ENCODE results near the gene RBPMS2. TPM values are rescaled to one million over a fixed set of nuclear protein-coding genes. Genes with fewer than 3 reads are reported as not detected.
"Not testable (repeated sequence)": the region's sequence is repeated elsewhere in the genome, so short reads cannot be mapped to it uniquely, and the experiment has no call there.

RBPMS2 gene
- total RNA-seq, 1 experiment from 2014 or later, result 0.16 TPM

DNA sequence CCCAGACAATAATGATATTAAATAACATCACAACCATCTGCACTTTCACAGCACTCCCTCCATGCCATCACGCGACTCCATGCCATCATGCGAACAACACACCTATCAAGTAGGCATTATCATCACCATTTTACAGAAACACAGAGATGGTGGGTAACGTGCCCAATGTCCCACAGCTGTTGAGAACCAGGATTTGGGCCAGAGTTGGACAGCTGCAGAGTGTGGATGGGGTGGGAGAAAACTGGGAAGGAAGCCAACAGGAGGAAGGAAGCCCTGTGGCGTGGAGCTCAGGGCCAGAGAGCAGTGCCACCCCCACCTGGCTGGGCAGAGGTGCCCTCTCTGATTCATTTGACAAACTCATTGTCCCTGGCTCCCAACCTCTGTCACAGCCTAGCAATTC is 29.0 kb downstream of the RBPMS2 start:
- no peaks in the 10 kb centered on the region for H3K36me3 Mint-ChIP-seq (ENCODE audit: insufficient read depth, unreplicated experiment)
- no TSS peak for BruUV-seq (replicated peaks)
- no peaks in the 10 kb centered on the region for H3K9me3 Mint-ChIP-seq (ENCODE audit: unreplicated experiment)
- intact Hi-C loops (cut with micrococcal nuclease), result no loop called here
- H3K4me1 Mint-ChIP-seq (ENCODE audit: insufficient read depth, unreplicated experiment), result peaks cover 8% of the 10 kb centered on the region
- ChIA-PET CTCF (interaction anchor here (0.9 kb wide), 1 partner anchor 15 kb away, joined by 4 read pairs; no protein-coding TSS in a partner anchor), POLR2A (no interaction called here)
- peaks cover 11% of the 10 kb centered on the region for H3K27me3 Mint-ChIP-seq (ENCODE audit: insufficient read depth, unreplicated experiment)
- no peak for DNase-seq (ENCODE audit: unreplicated experiment)
- no peak overlapping the region for H3K4me3 Mint-ChIP-seq (ENCODE audit: unreplicated experiment)
- H3K27ac Mint-ChIP-seq (ENCODE audit: low read depth, unreplicated experiment), result no peak overlapping the region
- TF ChIP-seq, protein P1, sequence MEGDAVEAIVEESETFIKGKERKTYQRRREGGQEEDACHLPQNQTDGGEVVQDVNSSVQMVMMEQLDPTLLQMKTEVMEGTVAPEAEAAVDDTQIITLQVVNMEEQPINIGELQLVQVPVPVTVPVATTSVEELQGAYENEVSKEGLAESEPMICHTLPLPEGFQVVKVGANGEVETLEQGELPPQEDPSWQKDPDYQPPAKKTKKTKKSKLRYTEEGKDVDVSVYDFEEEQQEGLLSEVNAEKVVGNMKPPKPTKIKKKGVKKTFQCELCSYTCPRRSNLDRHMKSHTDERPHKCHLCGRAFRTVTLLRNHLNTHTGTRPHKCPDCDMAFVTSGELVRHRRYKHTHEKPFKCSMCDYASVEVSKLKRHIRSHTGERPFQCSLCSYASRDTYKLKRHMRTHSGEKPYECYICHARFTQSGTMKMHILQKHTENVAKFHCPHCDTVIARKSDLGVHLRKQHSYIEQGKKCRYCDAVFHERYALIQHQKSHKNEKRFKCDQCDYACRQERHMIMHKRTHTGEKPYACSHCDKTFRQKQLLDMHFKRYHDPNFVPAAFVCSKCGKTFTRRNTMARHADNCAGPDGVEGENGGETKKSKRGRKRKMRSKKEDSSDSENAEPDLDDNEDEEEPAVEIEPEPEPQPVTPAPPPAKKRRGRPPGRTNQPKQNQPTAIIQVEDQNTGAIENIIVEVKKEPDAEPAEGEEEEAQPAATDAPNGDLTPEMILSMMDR (IDR thresholded peaks at IDR 0.05; ENCODE audit: unreplicated experiment), result no peak

DNA sequence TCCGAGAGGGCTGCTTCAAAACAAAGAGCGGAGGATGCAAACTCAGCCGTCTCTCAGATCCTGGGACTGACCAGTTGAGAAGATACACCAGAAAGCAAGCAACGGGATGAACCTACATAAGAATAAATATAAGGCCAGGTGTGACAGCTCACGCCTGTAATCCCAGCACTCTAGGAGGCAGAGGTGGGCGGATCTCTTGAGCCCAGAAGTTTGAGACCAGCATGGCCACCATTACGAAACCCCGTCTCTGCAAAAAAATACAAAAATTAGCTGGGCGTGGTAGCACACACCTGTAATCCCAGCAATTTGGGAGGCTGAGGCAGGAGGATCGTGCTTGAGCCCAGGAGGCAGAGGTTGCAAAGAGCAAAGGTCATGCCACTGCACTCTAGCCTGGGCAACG is 31.7 kb downstream of the RBPMS2 start:
- TF ChIP-seq, protein P1 (IDR thresholded peaks at IDR 0.05; ENCODE audit: unreplicated experiment), result no peak
- POLR2A ChIA-PET, result no interaction called here
- no peaks in the 10 kb centered on the region for H3K9me3 Mint-ChIP-seq (ENCODE audit: unreplicated experiment)
- H3K27me3 Mint-ChIP-seq (ENCODE audit: insufficient read depth, unreplicated experiment), result peaks cover 11% of the 10 kb centered on the region
- no TSS peak for BruUV-seq (replicated peaks)
- no peak for DNase-seq (ENCODE audit: unreplicated experiment)
- no peaks in the 10 kb centered on the region for H3K4me1 Mint-ChIP-seq (ENCODE audit: insufficient read depth, unreplicated experiment)
- H3K27ac Mint-ChIP-seq (ENCODE audit: low read depth, unreplicated experiment), result no peak overlapping the region
- no peaks in the 10 kb centered on the region for H3K36me3 Mint-ChIP-seq (ENCODE audit: insufficient read depth, unreplicated experiment)
- CTCF ChIA-PET, result interaction anchor here (0.6 to 2.6 kb wide), 4 partner anchors 11 to 90 kb away, joined by 3 to 6 read pairs (median 4); no protein-coding TSS in a partner anchor
- H3K4me3 Mint-ChIP-seq (ENCODE audit: unreplicated experiment), result no peak overlapping the region
- intact Hi-C loops (cut with micrococcal nuclease), result no loop called here

DNA sequence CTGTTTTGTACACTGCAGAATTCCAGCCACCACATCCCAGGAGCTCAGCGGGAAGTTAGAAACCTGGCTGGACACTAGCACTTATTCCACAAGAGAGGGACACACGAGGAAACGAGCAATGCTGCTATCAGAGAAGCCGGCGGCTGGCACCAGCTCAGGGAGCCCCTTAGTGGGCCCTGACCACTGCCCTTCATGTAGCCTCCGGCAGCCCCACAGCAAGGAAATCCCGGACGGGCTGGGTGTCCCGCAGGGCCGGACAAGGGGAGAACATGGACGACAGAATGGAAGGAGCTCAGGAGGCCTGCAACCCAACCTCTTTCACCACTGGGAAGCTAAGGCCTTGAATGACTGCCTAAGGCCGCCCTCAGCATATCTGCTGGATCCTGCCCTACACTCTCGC is 32.5 kb downstream of the RBPMS2 start:
- POLR2A ChIA-PET, result no interaction called here
- no TSS peak for BruUV-seq (replicated peaks)

DNA sequence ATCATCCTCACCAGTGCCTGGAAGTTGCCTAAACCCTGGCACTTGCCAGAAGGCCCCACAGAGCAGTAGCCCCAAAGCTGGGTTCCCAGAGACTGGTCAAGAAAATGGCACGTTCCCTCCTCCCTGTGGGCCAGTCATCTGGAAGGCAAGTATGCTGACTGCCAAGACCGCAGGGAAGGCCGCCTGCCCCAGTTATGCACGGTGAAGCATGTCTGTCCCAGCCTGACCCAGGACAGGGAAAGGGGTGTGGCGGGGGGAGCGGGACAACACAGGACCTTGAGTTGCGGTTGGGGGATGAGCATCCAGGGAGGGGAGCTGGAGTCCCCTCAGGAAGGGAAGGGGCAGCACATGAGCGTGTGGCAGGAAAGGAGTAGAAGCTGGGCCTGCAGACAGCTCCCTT is 33.0 kb downstream of the RBPMS2 start:
- H3K4me1 Mint-ChIP-seq (ENCODE audit: insufficient read depth, unreplicated experiment), result no peaks in the 10 kb centered on the region
- TF ChIP-seq, protein P1 (IDR thresholded peaks at IDR 0.05; ENCODE audit: unreplicated experiment), result no peak
- POLR2A ChIA-PET, result no interaction called here
- DNase-seq (ENCODE audit: unreplicated experiment), result no peak
- H3K27ac Mint-ChIP-seq (ENCODE audit: low read depth, unreplicated experiment), result no peak overlapping the region
- H3K4me3 Mint-ChIP-seq (ENCODE audit: unreplicated experiment), result no peak overlapping the region
- intact Hi-C loops (cut with micrococcal nuclease), result no loop called here
- CTCF ChIA-PET, result interaction anchor here (0.6 to 2.6 kb wide), 3 partner anchors 11 to 195 kb away, joined by 3 to 6 read pairs (median 3); no protein-coding TSS in a partner anchor
- H3K9me3 Mint-ChIP-seq (ENCODE audit: unreplicated experiment), result no peaks in the 10 kb centered on the region
- H3K27me3 Mint-ChIP-seq (ENCODE audit: insufficient read depth, unreplicated experiment), result peaks cover 6% of the 10 kb centered on the region
- H3K36me3 Mint-ChIP-seq (ENCODE audit: insufficient read depth, unreplicated experiment), result no peaks in the 10 kb centered on the region
- BruUV-seq (replicated peaks), result no TSS peak

More for the DNA sequence above, 32.5 kb downstream of the RBPMS2 start:
- Mint-ChIP-seq H3K27ac (ENCODE audit: low read depth, unreplicated experiment) (no peak overlapping the region), H3K4me1 (ENCODE audit: insufficient read depth, unreplicated experiment) (no peaks in the 10 kb centered on the region), H3K36me3 (ENCODE audit: insufficient read depth, unreplicated experiment) (no peaks in the 10 kb centered on the region), H3K9me3 (ENCODE audit: unreplicated experiment) (no peaks in the 10 kb centered on the region), H3K4me3 (ENCODE audit: unreplicated experiment) (no peak overlapping the region), H3K27me3 (ENCODE audit: insufficient read depth, unreplicated experiment) (peaks cover 11% of the 10 kb centered on the region)
- TF ChIP-seq, protein P1 (IDR thresholded peaks at IDR 0.05; ENCODE audit: unreplicated experiment), result no peak
- intact Hi-C loops (cut with micrococcal nuclease), result no loop called here
- no peak for DNase-seq (ENCODE audit: unreplicated experiment)
- CTCF ChIA-PET, result interaction anchor here (0.6 to 2.6 kb wide), 5 partner anchors 11 to 194 kb away, joined by 3 to 6 read pairs (median 3); no protein-coding TSS in a partner anchor

DNA sequence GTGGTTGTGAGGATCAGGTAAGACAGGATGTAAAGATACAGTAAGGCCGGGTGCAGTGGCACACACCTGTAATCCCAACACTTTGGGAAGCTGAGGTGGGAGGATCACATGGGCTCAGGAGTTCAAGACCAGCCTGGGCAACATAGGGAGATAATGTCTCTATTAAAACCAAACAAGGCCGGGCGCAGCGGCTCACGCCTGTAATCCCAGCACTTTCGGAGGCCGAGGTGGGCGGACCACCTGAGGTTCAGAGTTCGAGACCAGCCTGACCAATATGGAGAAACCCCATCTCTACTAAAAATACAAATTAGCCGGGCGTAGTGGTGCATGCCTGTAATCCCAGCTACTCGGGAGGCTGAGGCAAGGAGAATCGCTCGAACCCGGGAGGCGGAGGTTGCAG is 33.7 kb downstream of the RBPMS2 start:
- BruUV-seq (replicated peaks), result not testable (repeated sequence)

More for the DNA sequence above, 33.7 kb downstream of the RBPMS2 start:
- intact Hi-C loops (cut with micrococcal nuclease); H3K4me1 Mint-ChIP-seq (ENCODE audit: insufficient read depth, unreplicated experiment); H3K36me3 Mint-ChIP-seq (ENCODE audit: insufficient read depth, unreplicated experiment); H3K27ac Mint-ChIP-seq (ENCODE audit: low read depth, unreplicated experiment); POLR2A ChIA-PET; H3K27me3 Mint-ChIP-seq (ENCODE audit: insufficient read depth, unreplicated experiment); H3K9me3 Mint-ChIP-seq (ENCODE audit: unreplicated experiment); H3K4me3 Mint-ChIP-seq (ENCODE audit: unreplicated experiment); DNase-seq (ENCODE audit: unreplicated experiment): not testable (repeated sequence)
- CTCF ChIA-PET, result interaction anchor here (0.8 to 1.7 kb wide), 4 partner anchors 9 to 69 kb away, joined by 3 to 10 read pairs (median 3); no protein-coding TSS in a partner anchor

Data from MCF 10A (cell line).